ENCODE measurements around the gene PLEKHA7. TPM values are rescaled to one million over a fixed set of nuclear protein-coding genes. Genes with fewer than 3 reads are reported as not detected.
A peak's percentile ranks its signal among the peaks of the same experiment; 100 is the strongest.

PLEKHA7 gene
- total RNA-seq, 2 experiments from 2014 or later, result 1.9 to 2.5 TPM

DNA sequence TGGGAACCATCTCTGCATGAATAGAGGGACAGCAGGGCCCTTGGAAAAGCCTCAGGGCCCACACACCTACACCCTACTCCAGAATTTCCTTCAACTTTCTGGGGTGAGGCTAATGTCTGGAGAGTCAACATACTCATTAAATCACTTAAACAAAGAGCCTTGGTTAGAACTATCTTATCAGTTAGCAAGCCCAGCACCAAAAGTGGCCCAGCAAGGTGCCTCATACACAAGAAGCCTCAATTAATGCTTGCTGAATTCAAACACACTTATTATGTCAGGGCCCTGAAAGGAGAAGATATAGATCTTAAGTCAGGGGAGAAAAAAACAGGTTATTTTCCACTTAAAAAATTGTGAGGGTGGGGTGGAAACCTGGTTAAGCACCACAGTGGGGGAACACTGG is 214.3 kb downstream of the PLEKHA7 start:
- no peak for DNase-seq
- intact Hi-C loops (cut with micrococcal nuclease), result no loop called here
- Mint-ChIP-seq H3K9me3 (no peaks in the 10 kb centered on the region), H3K27me3 (ENCODE audit: low read depth) (no peaks in the 10 kb centered on the region), H3K4me3 (no peak overlapping the region), H3K4me1 (ENCODE audit: low read depth) (peaks cover 11% of the 10 kb centered on the region), H3K27ac (no peak overlapping the region), H3K36me3 (ENCODE audit: low read depth) (no peaks in the 10 kb centered on the region)
- CTCF ChIA-PET, result interaction anchor here (1.8 kb wide), 1 partner anchor 14 kb away, joined by 8 read pairs; no protein-coding TSS in a partner anchor

GRCh38 chr11:16799221-16799620 is 215.0 kb downstream of the PLEKHA7 start:
- peaks cover 12% of the 10 kb centered on the region for H3K4me1 Mint-ChIP-seq (ENCODE audit: low read depth)
- no peak overlapping the region for H3K4me3 Mint-ChIP-seq
- no peaks in the 10 kb centered on the region for H3K9me3 Mint-ChIP-seq
- no peak overlapping the region for H3K27ac Mint-ChIP-seq
- DNase-seq, result no peak
- no peaks in the 10 kb centered on the region for H3K27me3 Mint-ChIP-seq (ENCODE audit: low read depth)
- CTCF ChIA-PET, result no interaction called here
- intact Hi-C loops (cut with micrococcal nuclease), result no loop called here
- H3K36me3 Mint-ChIP-seq (ENCODE audit: low read depth), result no peaks in the 10 kb centered on the region

DNA sequence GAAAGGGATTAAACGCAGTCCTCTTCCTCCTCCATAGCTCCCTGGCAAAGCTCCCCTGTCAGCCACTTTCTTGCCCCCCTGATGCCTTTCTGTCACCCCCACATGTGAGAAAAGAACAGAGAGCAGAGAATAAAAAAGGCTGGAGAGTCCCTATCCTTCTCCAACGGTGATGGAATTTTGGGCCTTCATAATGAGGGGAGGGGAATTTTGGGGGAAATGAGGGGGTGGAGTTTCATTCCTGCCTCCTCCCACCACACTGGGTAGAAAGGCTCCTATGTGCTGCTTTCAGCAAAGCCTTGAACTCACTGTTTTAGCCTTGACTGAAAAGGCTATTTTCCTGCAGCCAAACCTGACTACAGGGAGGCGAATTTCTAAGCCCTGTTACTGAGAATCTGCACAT is 216.4 kb downstream of the PLEKHA7 start:
- H3K4me1 Mint-ChIP-seq (ENCODE audit: low read depth), result peaks cover 12% of the 10 kb centered on the region
- CTCF ChIA-PET, result interaction anchor here (1.2 to 1.8 kb wide), 3 partner anchors 10 to 12 kb away, joined by 4 to 9 read pairs (median 5); no protein-coding TSS in a partner anchor
- no peak overlapping the region for H3K27ac Mint-ChIP-seq
- H3K36me3 Mint-ChIP-seq (ENCODE audit: low read depth), result no peaks in the 10 kb centered on the region
- no peaks in the 10 kb centered on the region for H3K9me3 Mint-ChIP-seq
- intact Hi-C loops (cut with micrococcal nuclease), result no loop called here
- no peak overlapping the region for H3K4me3 Mint-ChIP-seq
- DNase-seq, result no peak
- no peaks in the 10 kb centered on the region for H3K27me3 Mint-ChIP-seq (ENCODE audit: low read depth)

DNA sequence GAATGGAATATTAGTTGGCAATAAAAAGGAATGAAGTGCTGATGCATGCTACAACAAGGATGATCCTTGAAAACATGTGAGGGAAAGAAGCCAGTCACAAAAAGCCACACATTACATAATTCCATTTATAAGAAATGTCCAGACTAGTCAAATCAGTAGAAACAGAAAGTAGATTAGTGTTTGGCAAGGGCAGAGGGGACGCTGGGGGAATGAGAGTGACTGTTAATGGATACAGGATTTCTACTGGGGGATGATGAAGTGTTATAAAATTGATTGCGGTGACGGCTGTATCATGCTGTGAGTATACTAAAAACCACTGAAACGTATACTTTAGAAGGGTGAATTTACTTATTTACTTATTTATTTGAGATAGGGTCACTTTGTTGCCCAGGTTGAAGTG is 217.9 kb downstream of the PLEKHA7 start:
- Mint-ChIP-seq H3K27me3 (ENCODE audit: low read depth) (no peaks in the 10 kb centered on the region), H3K9me3 (no peaks in the 10 kb centered on the region), H3K27ac (no peak overlapping the region), H3K4me1 (ENCODE audit: low read depth) (peaks cover 12% of the 10 kb centered on the region), H3K4me3 (no peak overlapping the region), H3K36me3 (ENCODE audit: low read depth) (no peaks in the 10 kb centered on the region)
- intact Hi-C loops (cut with micrococcal nuclease), result no loop called here
- no peak for DNase-seq
- CTCF ChIA-PET, result interaction anchor here (1.8 kb wide), 1 partner anchor 8 kb away, joined by 9 read pairs; no protein-coding TSS in a partner anchor

GRCh38 chr11:16795146-16795545 is 219.1 kb downstream of the PLEKHA7 start:
- Mint-ChIP-seq H3K27ac (no peak overlapping the region), H3K36me3 (ENCODE audit: low read depth) (no peaks in the 10 kb centered on the region), H3K4me1 (ENCODE audit: low read depth) (peaks cover 12% of the 10 kb centered on the region), H3K4me3 (no peak overlapping the region), H3K27me3 (ENCODE audit: low read depth) (no peaks in the 10 kb centered on the region), H3K9me3 (no peaks in the 10 kb centered on the region)
- intact Hi-C loops (cut with micrococcal nuclease), result no loop called here
- peak; percentile 42 for DNase-seq
- CTCF ChIA-PET, result interaction anchor here (1.2 to 1.8 kb wide), 2 partner anchors 10 to 15 kb away, joined by 3 to 7 read pairs; no protein-coding TSS in a partner anchor

GRCh38 chr11:16794047-16794818 is 220.0 kb downstream of the PLEKHA7 start:
- CTCF ChIA-PET, result interaction anchor here (1.2 to 1.8 kb wide), 2 partner anchors 9 to 16 kb away, joined by 3 to 7 read pairs; no protein-coding TSS in a partner anchor

DNA sequence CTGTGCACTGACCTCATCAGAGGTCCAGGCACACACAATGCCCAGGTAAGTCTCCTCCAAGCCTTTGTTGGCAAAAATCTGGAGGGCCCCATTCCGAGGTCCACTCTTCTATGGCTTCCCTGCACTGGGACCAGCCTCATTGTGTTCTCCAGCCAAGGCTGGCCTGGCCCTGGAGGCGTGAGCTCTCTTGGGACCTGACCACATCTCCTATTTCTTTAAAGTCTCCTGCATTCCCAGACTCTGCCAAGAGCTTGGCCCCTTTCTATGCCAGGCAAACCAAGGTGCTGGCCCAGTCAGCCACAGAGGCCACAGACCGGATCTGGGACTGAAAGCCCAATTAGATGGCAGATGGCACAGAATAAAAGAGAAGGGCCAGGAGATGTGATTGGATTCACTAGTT is 220.7 kb downstream of the PLEKHA7 start:
- Mint-ChIP-seq H3K9me3 (no peaks in the 10 kb centered on the region), H3K27ac (no peak overlapping the region), H3K36me3 (ENCODE audit: low read depth) (no peaks in the 10 kb centered on the region), H3K27me3 (ENCODE audit: low read depth) (no peaks in the 10 kb centered on the region), H3K4me3 (no peak overlapping the region), H3K4me1 (ENCODE audit: low read depth) (peaks cover 12% of the 10 kb centered on the region)
- intact Hi-C loops (cut with micrococcal nuclease), result no loop called here
- CTCF ChIA-PET, result interaction anchor here (0.7 to 1.0 kb wide), 3 partner anchors 34 to 355 kb away, joined by 3 to 5 read pairs (median 4); no protein-coding TSS in a partner anchor
- no peak for DNase-seq

More at GRCh38 chr11:16794047-16794818, 220.0 kb downstream of the PLEKHA7 start:
- Mint-ChIP-seq H3K9me3 (no peaks in the 10 kb centered on the region), H3K27me3 (ENCODE audit: low read depth) (no peaks in the 10 kb centered on the region), H3K4me1 (ENCODE audit: low read depth) (peaks cover 12% of the 10 kb centered on the region), H3K27ac (no peak overlapping the region), H3K36me3 (ENCODE audit: low read depth) (no peaks in the 10 kb centered on the region), H3K4me3 (no peak overlapping the region)
- DNase-seq, result no peak
- intact Hi-C loops (cut with micrococcal nuclease), result no loop called here

DNA sequence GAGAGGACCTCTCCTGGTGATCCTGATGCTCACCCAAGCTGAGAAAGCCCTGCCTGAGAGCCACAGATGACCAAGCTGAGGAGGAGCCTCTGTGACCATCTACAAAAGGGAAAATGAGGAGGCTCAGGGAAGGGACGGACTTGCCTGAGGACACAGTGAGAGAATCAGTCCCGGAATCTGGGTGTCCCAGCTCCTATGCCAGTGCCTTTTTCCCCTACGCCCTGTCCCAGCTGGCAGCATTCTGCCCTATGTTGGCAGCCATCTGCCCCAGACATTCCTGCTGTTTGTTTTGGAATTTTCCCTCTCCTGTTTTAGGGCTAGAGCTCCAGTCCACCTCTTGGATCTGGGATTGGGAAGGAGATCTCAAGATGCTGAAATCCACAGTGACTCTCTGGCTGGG is 221.2 kb downstream of the PLEKHA7 start:
- no peaks in the 10 kb centered on the region for H3K36me3 Mint-ChIP-seq (ENCODE audit: low read depth)
- H3K27me3 Mint-ChIP-seq (ENCODE audit: low read depth), result no peaks in the 10 kb centered on the region
- H3K4me1 Mint-ChIP-seq (ENCODE audit: low read depth), result peaks cover 9% of the 10 kb centered on the region
- no peak overlapping the region for H3K27ac Mint-ChIP-seq
- intact Hi-C loops (cut with micrococcal nuclease), result no loop called here
- H3K4me3 Mint-ChIP-seq, result no peak overlapping the region
- no peaks in the 10 kb centered on the region for H3K9me3 Mint-ChIP-seq
- CTCF ChIA-PET, result interaction anchor here (0.6 to 1.0 kb wide), 4 partner anchors 34 to 355 kb away, joined by 3 to 5 read pairs (median 4); no protein-coding TSS in a partner anchor
- no peak for DNase-seq

DNA sequence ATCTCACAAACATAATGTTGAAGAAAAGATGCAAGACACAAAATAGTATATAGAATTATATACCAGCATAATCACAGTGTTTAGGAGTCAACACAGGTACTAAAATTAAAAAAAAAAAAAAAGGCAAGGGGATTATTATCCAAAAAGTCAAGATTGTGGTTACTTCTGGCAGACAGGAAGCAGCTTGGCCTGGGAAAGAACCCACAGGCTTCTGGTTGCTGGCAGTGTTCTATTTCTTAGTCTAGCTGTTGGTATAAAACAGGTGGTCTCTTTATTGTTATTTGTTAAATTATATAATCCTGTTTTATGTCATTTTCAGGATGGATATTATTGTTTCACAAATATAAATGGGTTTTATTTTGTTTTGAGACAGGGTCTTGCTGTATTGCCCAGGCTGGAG is 221.8 kb downstream of the PLEKHA7 start:
- no peak overlapping the region for H3K4me3 Mint-ChIP-seq
- no peaks in the 10 kb centered on the region for H3K27me3 Mint-ChIP-seq (ENCODE audit: low read depth)
- peaks cover 7% of the 10 kb centered on the region for H3K4me1 Mint-ChIP-seq (ENCODE audit: low read depth)
- CTCF ChIA-PET, result interaction anchor here (0.6 to 1.1 kb wide), 4 partner anchors 9 to 271 kb away, joined by 3 to 5 read pairs (median 4); no protein-coding TSS in a partner anchor
- no peaks in the 10 kb centered on the region for H3K9me3 Mint-ChIP-seq
- DNase-seq, result no peak
- H3K27ac Mint-ChIP-seq, result no peak overlapping the region
- no peaks in the 10 kb centered on the region for H3K36me3 Mint-ChIP-seq (ENCODE audit: low read depth)
- intact Hi-C loops (cut with micrococcal nuclease), result no loop called here

GRCh38 chr11:16791191-16791961 is 222.8 kb downstream of the PLEKHA7 start:
- intact Hi-C loops (cut with micrococcal nuclease), result no loop called here
- no peak overlapping the region for H3K4me3 Mint-ChIP-seq
- DNase-seq, result no peak
- CTCF ChIA-PET, result interaction anchor here (0.5 to 1.1 kb wide), 3 partner anchors 8 to 145 kb away, joined by 3 to 4 read pairs (median 3); no protein-coding TSS in a partner anchor
- no peaks in the 10 kb centered on the region for H3K27me3 Mint-ChIP-seq (ENCODE audit: low read depth)
- H3K4me1 Mint-ChIP-seq (ENCODE audit: low read depth), result peaks cover 5% of the 10 kb centered on the region
- no peaks in the 10 kb centered on the region for H3K9me3 Mint-ChIP-seq
- no peak overlapping the region for H3K27ac Mint-ChIP-seq
- no peaks in the 10 kb centered on the region for H3K36me3 Mint-ChIP-seq (ENCODE audit: low read depth)

GRCh38 chr11:16790486-16791190 is 223.6 kb downstream of the PLEKHA7 start:
- Mint-ChIP-seq H3K4me1 (ENCODE audit: low read depth) (peaks cover 5% of the 10 kb centered on the region), H3K27ac (no peak overlapping the region), H3K4me3 (no peak overlapping the region), H3K36me3 (ENCODE audit: low read depth) (no peaks in the 10 kb centered on the region), H3K9me3 (no peaks in the 10 kb centered on the region), H3K27me3 (ENCODE audit: low read depth) (no peaks in the 10 kb centered on the region)
- intact Hi-C loops (cut with micrococcal nuclease), result no loop called here
- no peak for DNase-seq
- CTCF ChIA-PET, result interaction anchor here (0.9 to 4.1 kb wide), 3 partner anchors 30 to 146 kb away, joined by 3 to 14 read pairs (median 3); no protein-coding TSS in a partner anchor

Measured in activated naive CD4-positive, alpha-beta T cell treated with anti-CD3 and anti-CD28 coated beads for 36 hours (primary cell).